K562 (cell line): ENCODE data around the gene CNTN4. TPM values are rescaled to one million over a fixed set of nuclear protein-coding genes. Genes with fewer than 3 reads are reported as not detected.

Experiments used
- ATAC-seq: fragments of 200-7000 bp; cut with Tn5 transposase; 3 replicates; pipeline ENCODE4 v1.9.1; 2020; ENCODE audit warnings: moderate library complexity
- BruUV-seq: library from RNA; stranded (reverse); fragments of 400-500 nt; replicated peaks from 2 replicates; lab custom pipeline; 2021; lab: Mats Ljungman, UMichigan
- CTCF ChIA-PET: fragments of 300-600 bp; formaldehyde crosslinking; extraction: SDS; loops from one replicate; lab custom pipeline; 2021; ENCODE audit warnings: low intra/inter-chr PET ratio; lab: Yijun Ruan, JAX
- POLR2A ChIA-PET: fragments of 300-600, 350-650 bp; sonication (Branson Sonifier 250); formaldehyde crosslinking; extraction: SDS; loops from one replicate; lab custom pipeline; 2021; ENCODE audit warnings: antibody characterized with exemption, inconsistent platforms; lab: Yijun Ruan, JAX
- DNase-seq, 4 experiments: peaks; one replicate each; pipeline versions ENCODE4 v3.0.0 to v3.0.0-alpha.2; 2011 to 2018; ENCODE audit warnings: low spot score in 3 of 4, mixed read lengths in 3 of 4; ENCODE audit errors: extremely low read depth in 1 of 4
- FAIRE-seq: peaks from 2 replicates; lab custom pipeline; 2011; peaks lifted over from hg19 to GRCh38; lab: Jason Lieb, UNC
- H2AFZ ChIP-seq: 2 replicates; pipeline ENCODE4 v1.6.0; 2011; ENCODE audit warnings: low read depth, low read length, control low read depth, inconsistent platforms
- H3K27ac ChIP-seq: fragments of 200-600 bp; 3 replicates; pipeline ENCODE4 v1.8.0; 2011; ENCODE audit warnings: low read depth, mild to moderate bottlenecking, control low read depth, inconsistent platforms, low read length, moderate library complexity, mixed read lengths; ENCODE audit errors: extremely low read depth
- H3K27me3 ChIP-seq, 2 experiments: fragments of 300-600 bp in 1 of 2; 2 replicates in 1 of 2; 3 replicates in 1 of 2; pipeline versions ENCODE4 v1.6.0 to v1.8.0; 2011; ENCODE audit warnings: inconsistent platforms in 2 of 2, low read length in 2 of 2, mild to moderate bottlenecking in 1 of 2, mixed read lengths in 1 of 2, moderate library complexity in 1 of 2; ENCODE audit not compliant: control insufficient read depth in 2 of 2, insufficient read depth in 2 of 2
- H3K36me3 ChIP-seq: fragments of 300-600 bp; 3 replicates; pipeline ENCODE4 v1.8.0; 2011; ENCODE audit warnings: mild to moderate bottlenecking, low read length, inconsistent platforms; ENCODE audit not compliant: control insufficient read depth, insufficient read depth
- H3K4me1 ChIP-seq, 2 experiments: fragments of 200-600 bp in 1 of 2; replicated peaks in 1 of 2; 2 replicates in 1 of 2; 3 replicates in 1 of 2; pipeline versions ENCODE4 v1.5.1 to v1.8.0; 2011; ENCODE audit warnings: inconsistent platforms in 2 of 2, low read length in 2 of 2, mild to moderate bottlenecking in 1 of 2, mixed read lengths in 1 of 2, moderate library complexity in 1 of 2; ENCODE audit not compliant: control insufficient read depth in 2 of 2, insufficient read depth in 2 of 2
- H3K4me2 ChIP-seq: 2 replicates; pipeline ENCODE4 v1.6.1; 2011; ENCODE audit warnings: low read length, control low read depth, inconsistent platforms, mixed read lengths; ENCODE audit not compliant: insufficient read depth
- H3K4me3 ChIP-seq: fragments of 200-600 bp; sonication (generic), shearing (Covaris generic); 2 replicates; pipeline ENCODE4 v1.5.1; 2016; ENCODE audit warnings: control low read depth, inconsistent platforms
- H3K79me2 ChIP-seq: fragments of 200-600 bp; 3 replicates; pipeline ENCODE4 v1.8.0; 2011; ENCODE audit warnings: low read length, inconsistent platforms; ENCODE audit not compliant: control insufficient read depth, insufficient read depth
- H3K9ac ChIP-seq, 2 experiments: 2 replicates each; pipeline versions ENCODE4 v1.6.0 to v1.6.1; 2011; ENCODE audit warnings: low read depth in 2 of 2, low read length in 2 of 2, control low read depth in 1 of 2, inconsistent platforms in 1 of 2, mild to moderate bottlenecking in 1 of 2, mixed read lengths in 1 of 2; ENCODE audit not compliant: insufficient read depth in 1 of 2
- H3K9me1 ChIP-seq: one replicate; pipeline ENCODE4 v1.6.0; 2011; ENCODE audit warnings: inconsistent platforms, mild to moderate bottlenecking, low read length, moderate library complexity; ENCODE audit not compliant: control insufficient read depth, insufficient read depth
- H3K9me3 ChIP-seq: replicated peaks from 2 replicates; pipeline ENCODE4 v1.5.1; 2011; ENCODE audit warnings: low read depth, low read length, inconsistent platforms; ENCODE audit not compliant: control insufficient read depth, insufficient read depth
- H4K20me1 ChIP-seq: replicated peaks from 2 replicates; pipeline ENCODE4 v1.6.1; 2011; ENCODE audit warnings: low read length, inconsistent platforms, mixed read lengths; ENCODE audit not compliant: control insufficient read depth, insufficient read depth
- HDAC3 ChIP-seq: fragments of 450-650 bp; IDR thresholded peaks from 2 replicates; pipeline ENCODE4 v1.6.1; 2018; ENCODE audit warnings: borderline replicate concordance, mild to moderate bottlenecking, moderate library complexity; ENCODE audit not compliant: partially characterized antibody
- LARP7 ChIP-seq: fragments of 450-650 bp; IDR thresholded peaks from 2 replicates; pipeline ENCODE4 v1.6.1; 2016
- RHOXF2B ChIP-seq: fragments of 250-450 bp; sonication (Bioruptor Pico); conservative IDR thresholded peaks from 2 replicates; pipeline ENCODE4 v1.5.1; 2021
- SIX5 ChIP-seq, 2 experiments: IDR thresholded peaks; 2 replicates each; pipeline ENCODE4 v1.6.1; 2011; ENCODE audit warnings: low read length in 2 of 2, borderline replicate concordance in 1 of 2, low read depth in 1 of 2, mild to moderate bottlenecking in 1 of 2, moderate library complexity in 1 of 2; ENCODE audit not compliant: insufficient read depth in 1 of 2
- SOX6 ChIP-seq: fragments of 450-650 bp; IDR thresholded peaks from 2 replicates; pipeline ENCODE4 v1.6.1; 2014; ENCODE audit warnings: mild to moderate bottlenecking
- ZFX ChIP-seq: sonication (generic); formaldehyde crosslinking; IDR thresholded peaks from 2 replicates; pipeline ENCODE4 v1.8.0; 2022; ENCODE audit warnings: mild to moderate bottlenecking, missing genetic modification reagents, moderate library complexity
- ZNF134 ChIP-seq: fragments of 250-450 bp; sonication (Bioruptor Pico); conservative IDR thresholded peaks from 2 replicates; pipeline ENCODE4 v1.4.0; 2020
- ZNF408 ChIP-seq: fragments of 250-450 bp; sonication (Bioruptor Pico); IDR thresholded peaks from 2 replicates; pipeline ENCODE4 v1.4.0; 2020; ENCODE audit warnings: low read depth, mild to moderate bottlenecking, moderate library complexity
- WGBS: fragments of 100-300 bp; shearing (Covaris generic); methylation state at CpG from one replicate; pipeline ENCODE4 v1.1.6; 2016; ENCODE audit warnings: low coverage, mixed read lengths; ENCODE audit not compliant: insufficient coverage; ENCODE audit errors: missing lambda C conversion rate; 5-methylcytosine and 5-hydroxymethylcytosine counted together
- in situ Hi-C: fragments of 300-500 bp; cut with MboI; formaldehyde crosslinking; loops from 4 replicates; pipeline ENCODE4 v1.15.0; 2018; ENCODE audit warnings: inconsistent platforms, mixed read lengths
- intact Hi-C: fragments of 100-400 bp; cut with micrococcal nuclease; formaldehyde crosslinking; loops from 2 replicates; pipeline ENCODE4 v1.14.2; 2022
- polyA plus RNA-seq, 8 experiments: library from polyadenylated mRNA; depleted of rRNA in 4 of 8; stranded (reverse) in 5 of 8; unstranded in 3 of 8; fragments of >200 nt; fragmentation: Nextera tagmentation in 2 of 8; fragmentation: Illumina TruSeq in 1 of 8; extraction: Ambion mirVana in 2 of 8; extraction: Trizol in 1 of 8; gene quantifications; 2 replicates each; pipeline versions ENCODE4 v1.2.1 to v1.2.3, GENCODE V29; 2011 to 2014; ENCODE audit warnings: inconsistent platforms in 1 of 8, missing spikeins in 1 of 8
- total RNA-seq, 7 experiments: library from RNA; depleted of rRNA in 6 of 7; stranded (reverse); fragments of >200 nt in 6 of 7; fragmentation: Illumina TruSeq in 2 of 7; extraction: Trizol in 2 of 7; gene quantifications; 2 replicates each; pipeline versions ENCODE4 v1.2.1 to v1.2.3, GENCODE V29; 2011 to 2021; ENCODE audit warnings: low replicate concordance in 1 of 7
- TF ChIP-seq, protein P1 (sequence below), 3 experiments: IDR thresholded peaks in 2 of 3; conservative IDR thresholded peaks in 1 of 3; 2 replicates each; pipeline ENCODE4 v1.5.1; 2011 to 2012; ENCODE audit warnings: low read length in 3 of 3, mild to moderate bottlenecking in 3 of 3, control low read depth in 2 of 3, improper control_type of control experiment in 1 of 3, inconsistent platforms in 1 of 3, low read depth in 1 of 3, mixed read lengths in 1 of 3, moderate library complexity in 1 of 3; ENCODE audit not compliant: insufficient read depth in 2 of 3

The CNTN4 gene
- total and polyA plus RNA-seq, 9 of the 15 experiments (the other 6 are each of a cell fraction or from before 2014, with no cell fraction given): not detected

DNA sequence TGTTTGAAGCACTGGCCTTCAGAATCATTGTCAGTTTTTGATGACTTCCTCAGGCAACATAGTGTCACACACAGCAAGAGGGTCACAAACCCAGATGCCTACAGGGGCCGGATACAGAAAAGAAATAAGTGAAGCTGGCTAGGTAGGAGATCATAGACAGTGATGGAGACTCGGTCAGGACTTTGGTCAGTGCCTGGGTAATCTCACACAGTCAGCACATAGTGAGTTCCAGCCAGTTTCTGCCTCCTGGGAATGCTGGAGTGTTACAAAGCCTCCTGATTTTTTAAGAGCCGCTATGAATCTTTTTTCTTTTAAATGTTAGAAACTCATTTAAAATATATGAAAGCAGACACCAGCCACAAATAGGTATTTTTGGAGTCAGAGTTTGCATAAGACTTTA lies 612.4 kb downstream of the CNTN4 start (continued):
- TF ChIP-seq HDAC3 (no peak), ZFX (no peak), SIX5 (IDR thresholded peaks at IDR 0.05; ENCODE audit: borderline replicate concordance in 1 of 2, insufficient read depth in 1 of 2, low read depth in 1 of 2, low read length in 2 of 2) (no peak), ZNF408 (no peak), ZNF134 (CRISPR knock-in tag) (no peak)

DNA sequence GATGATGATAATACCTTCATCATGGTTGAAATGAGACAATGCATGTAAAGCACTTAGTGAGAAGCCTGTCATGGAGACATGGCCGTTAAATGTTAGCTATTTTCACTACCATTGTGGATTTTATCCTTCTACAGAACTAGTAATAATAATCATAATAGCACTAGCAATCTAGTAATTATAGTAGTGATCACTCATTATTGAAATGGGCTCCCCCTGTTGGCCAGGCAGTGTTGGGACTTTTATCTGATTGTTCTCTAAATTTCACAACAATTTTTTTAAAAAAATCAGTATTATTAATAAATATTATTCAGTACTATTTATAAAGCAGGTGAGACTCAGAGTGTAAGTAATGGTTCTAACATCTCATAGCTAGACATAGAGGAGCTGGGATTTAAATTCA lies 615.3 kb downstream of the CNTN4 start:
- in situ Hi-C loops: no loop called here
- no peaks in the 10 kb centered on the region; the same call in 1 of the 2 replicates for H3K9me3 ChIP-seq
- DNase-seq (peak in 1 of 4 experiments; percentile 17), ATAC-seq (no peak)
- CTCF ChIA-PET: no interaction called here
- no peaks in the 10 kb centered on the region for H3K36me3 ChIP-seq
- POLR2A ChIA-PET: no interaction called here
- intact Hi-C loops: no loop called here
- H3K9me1 ChIP-seq: no peaks in the 10 kb centered on the region
- no peak overlapping the region for H3K9ac ChIP-seq
- no peak overlapping the region for H3K4me2 ChIP-seq
- no peaks in the 10 kb centered on the region for H3K27me3 ChIP-seq
- H3K4me3 ChIP-seq: no peak overlapping the region
- H3K27ac ChIP-seq: no peak overlapping the region
- H2AFZ ChIP-seq: no peak overlapping the region
- TF ChIP-seq LARP7: no peak
- no peak for TF ChIP-seq RHOXF2B (CRISPR knock-in tag)
- TF ChIP-seq SOX6: no peak
- TF ChIP-seq, protein P1, sequence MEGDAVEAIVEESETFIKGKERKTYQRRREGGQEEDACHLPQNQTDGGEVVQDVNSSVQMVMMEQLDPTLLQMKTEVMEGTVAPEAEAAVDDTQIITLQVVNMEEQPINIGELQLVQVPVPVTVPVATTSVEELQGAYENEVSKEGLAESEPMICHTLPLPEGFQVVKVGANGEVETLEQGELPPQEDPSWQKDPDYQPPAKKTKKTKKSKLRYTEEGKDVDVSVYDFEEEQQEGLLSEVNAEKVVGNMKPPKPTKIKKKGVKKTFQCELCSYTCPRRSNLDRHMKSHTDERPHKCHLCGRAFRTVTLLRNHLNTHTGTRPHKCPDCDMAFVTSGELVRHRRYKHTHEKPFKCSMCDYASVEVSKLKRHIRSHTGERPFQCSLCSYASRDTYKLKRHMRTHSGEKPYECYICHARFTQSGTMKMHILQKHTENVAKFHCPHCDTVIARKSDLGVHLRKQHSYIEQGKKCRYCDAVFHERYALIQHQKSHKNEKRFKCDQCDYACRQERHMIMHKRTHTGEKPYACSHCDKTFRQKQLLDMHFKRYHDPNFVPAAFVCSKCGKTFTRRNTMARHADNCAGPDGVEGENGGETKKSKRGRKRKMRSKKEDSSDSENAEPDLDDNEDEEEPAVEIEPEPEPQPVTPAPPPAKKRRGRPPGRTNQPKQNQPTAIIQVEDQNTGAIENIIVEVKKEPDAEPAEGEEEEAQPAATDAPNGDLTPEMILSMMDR (IDR thresholded peaks at IDR 0.05 in 2 of 3, conservative IDR thresholded peaks at IDR 0.05 in 1 of 3; ENCODE audit: insufficient read depth in 2 of 3, low read depth in 1 of 3, low read length in 3 of 3): peak in 1 of 3 experiments; percentile 5; a peak in 1 of 6 replicates
- TF ChIP-seq, all 486 proteins: peak for 1
- no peak for FAIRE-seq
- 0% methylated on average over 1 of the region's 1 CpG for WGBS
- H3K4me1 ChIP-seq: no peaks in the 10 kb centered on the region
- BruUV-seq: no TSS peak
- H3K79me2 ChIP-seq: no peaks in the 10 kb centered on the region
- H4K20me1 ChIP-seq: no peaks in the 10 kb centered on the region
